ENCODE measurements around the gene SOX10. TPM values are rescaled to one million over a fixed set of nuclear protein-coding genes. Genes with fewer than 3 reads are reported as not detected.

Gene SOX10
- total RNA-seq, 1 experiment from 2014 or later: not detected

GRCh38 chr22:37986371-37986770, 2.0 kb upstream of the SOX10 start:
- Mint-ChIP-seq H3K27me3 (ENCODE audit: insufficient read depth, unreplicated experiment) (no peaks in the 10 kb centered on the region), H3K4me1 (ENCODE audit: low read depth, unreplicated experiment) (no peaks in the 10 kb centered on the region), H3K4me3 (ENCODE audit: unreplicated experiment) (no peak overlapping the region), H3K9me3 (ENCODE audit: unreplicated experiment) (no peaks in the 10 kb centered on the region), H3K27ac (ENCODE audit: unreplicated experiment) (no peak overlapping the region), H3K36me3 (ENCODE audit: insufficient read depth, unreplicated experiment) (peaks cover 4% of the 10 kb centered on the region)
- BruUV-seq (replicated peaks): no TSS peak
- TF ChIP-seq, protein P1, sequence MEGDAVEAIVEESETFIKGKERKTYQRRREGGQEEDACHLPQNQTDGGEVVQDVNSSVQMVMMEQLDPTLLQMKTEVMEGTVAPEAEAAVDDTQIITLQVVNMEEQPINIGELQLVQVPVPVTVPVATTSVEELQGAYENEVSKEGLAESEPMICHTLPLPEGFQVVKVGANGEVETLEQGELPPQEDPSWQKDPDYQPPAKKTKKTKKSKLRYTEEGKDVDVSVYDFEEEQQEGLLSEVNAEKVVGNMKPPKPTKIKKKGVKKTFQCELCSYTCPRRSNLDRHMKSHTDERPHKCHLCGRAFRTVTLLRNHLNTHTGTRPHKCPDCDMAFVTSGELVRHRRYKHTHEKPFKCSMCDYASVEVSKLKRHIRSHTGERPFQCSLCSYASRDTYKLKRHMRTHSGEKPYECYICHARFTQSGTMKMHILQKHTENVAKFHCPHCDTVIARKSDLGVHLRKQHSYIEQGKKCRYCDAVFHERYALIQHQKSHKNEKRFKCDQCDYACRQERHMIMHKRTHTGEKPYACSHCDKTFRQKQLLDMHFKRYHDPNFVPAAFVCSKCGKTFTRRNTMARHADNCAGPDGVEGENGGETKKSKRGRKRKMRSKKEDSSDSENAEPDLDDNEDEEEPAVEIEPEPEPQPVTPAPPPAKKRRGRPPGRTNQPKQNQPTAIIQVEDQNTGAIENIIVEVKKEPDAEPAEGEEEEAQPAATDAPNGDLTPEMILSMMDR (IDR thresholded peaks at IDR 0.05; ENCODE audit: insufficient read depth in 1 of 2, low read depth in 1 of 2, low read length in 1 of 2, severe bottlenecking in 1 of 2, unreplicated experiment in 1 of 2): no peak
- Histone ChIP-seq H3K27me3 (replicated peaks; ENCODE audit: control insufficient read depth, insufficient read depth, low read length) (no peaks in the 10 kb centered on the region; the same call in 1 of the 2 replicates), H3K4me3 (ENCODE audit: low read depth, low read length) (no peak overlapping the region), H3K4me1 (no peaks in the 10 kb centered on the region), H3K9me3 (no peaks in the 10 kb centered on the region), H3K36me3 (ENCODE audit: control insufficient read depth, insufficient read depth, low read length) (no peaks in the 10 kb centered on the region)
- no peak for DNase-seq
- POLR2A ChIA-PET: no interaction called here
- CTCF ChIA-PET: no interaction called here
- intact Hi-C loops (cut with micrococcal nuclease; ENCODE audit: unreplicated experiment): no loop called here

- H3K4me1 ChIP-seq: no peaks in the 10 kb centered on the region
- Mint-ChIP-seq H3K27me3 (ENCODE audit: insufficient read depth, unreplicated experiment) (no peaks in the 10 kb centered on the region), H3K36me3 (ENCODE audit: insufficient read depth, unreplicated experiment) (peaks cover 4% of the 10 kb centered on the region), H3K4me1 (ENCODE audit: low read depth, unreplicated experiment) (no peaks in the 10 kb centered on the region), H3K27ac (ENCODE audit: unreplicated experiment) (no peak overlapping the region), H3K4me3 (ENCODE audit: unreplicated experiment) (no peak overlapping the region), H3K9me3 (ENCODE audit: unreplicated experiment) (no peaks in the 10 kb centered on the region)
- no peaks in the 10 kb centered on the region for H3K36me3 ChIP-seq (ENCODE audit: control insufficient read depth, insufficient read depth, low read length)
- TF ChIP-seq, protein P1 (IDR thresholded peaks at IDR 0.05; ENCODE audit: insufficient read depth in 1 of 2, low read depth in 1 of 2, low read length in 1 of 2, severe bottlenecking in 1 of 2, unreplicated experiment in 1 of 2): no peak
- H3K9me3 ChIP-seq: no peaks in the 10 kb centered on the region
- DNase-seq: no peak
- H3K4me3 ChIP-seq (ENCODE audit: low read depth, low read length): no peak overlapping the region
- BruUV-seq (replicated peaks): no TSS peak
- intact Hi-C loops (cut with micrococcal nuclease; ENCODE audit: unreplicated experiment): no loop called here
- ChIA-PET CTCF (no interaction called here), POLR2A (no interaction called here)
- H3K27me3 ChIP-seq (replicated peaks; ENCODE audit: control insufficient read depth, insufficient read depth, low read length): no peaks in the 10 kb centered on the region; the same call in 1 of the 2 replicates
Observed at GRCh38 chr22:37985751-37986281, 1.5 kb upstream of the SOX10 start.

DNA sequence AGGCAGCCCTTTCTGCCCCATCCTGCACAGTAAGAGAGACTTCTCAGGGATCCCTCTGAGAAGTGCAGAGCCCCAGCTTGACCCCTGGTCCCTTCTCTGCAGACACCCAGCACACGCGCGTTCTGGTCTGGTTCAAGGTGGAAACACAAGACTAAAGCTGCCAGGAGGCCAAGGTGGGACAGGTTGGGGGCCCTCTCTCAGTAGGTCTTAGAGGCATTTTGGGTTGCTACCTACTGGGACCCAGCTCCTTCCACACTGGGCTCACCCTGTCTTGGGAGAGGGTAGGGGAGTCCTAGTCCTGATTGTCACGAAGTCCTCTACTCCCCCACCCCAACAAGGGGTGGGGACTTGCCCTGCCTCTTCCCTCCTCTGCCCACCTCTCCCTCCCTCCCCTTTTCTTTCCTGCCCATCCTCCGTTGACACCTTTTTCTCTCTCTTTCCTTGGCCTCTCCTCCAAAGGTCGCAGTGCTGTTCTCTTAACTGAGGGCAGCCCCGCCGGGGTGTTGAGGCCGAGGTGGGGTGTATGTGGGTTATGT, 763 bp upstream of the SOX10 start:
- Histone ChIP-seq H3K4me3 (ENCODE audit: low read depth, low read length) (no peak overlapping the region), H3K4me1 (no peaks in the 10 kb centered on the region), H3K9me3 (no peaks in the 10 kb centered on the region), H3K36me3 (ENCODE audit: control insufficient read depth, insufficient read depth, low read length) (no peaks in the 10 kb centered on the region), H3K27me3 (replicated peaks; ENCODE audit: control insufficient read depth, insufficient read depth, low read length) (no peaks in the 10 kb centered on the region; the same call in 1 of the 2 replicates)
- Mint-ChIP-seq H3K4me3 (ENCODE audit: unreplicated experiment) (no peak overlapping the region), H3K27ac (ENCODE audit: unreplicated experiment) (no peak overlapping the region), H3K4me1 (ENCODE audit: low read depth, unreplicated experiment) (no peaks in the 10 kb centered on the region), H3K27me3 (ENCODE audit: insufficient read depth, unreplicated experiment) (no peaks in the 10 kb centered on the region), H3K9me3 (ENCODE audit: unreplicated experiment) (no peaks in the 10 kb centered on the region), H3K36me3 (ENCODE audit: insufficient read depth, unreplicated experiment) (peaks cover 4% of the 10 kb centered on the region)
- DNase-seq: no peak
- ChIA-PET CTCF (no interaction called here), POLR2A (no interaction called here)
- intact Hi-C loops (cut with micrococcal nuclease; ENCODE audit: unreplicated experiment): no loop called here
- TF ChIP-seq, protein P1 (IDR thresholded peaks at IDR 0.05; ENCODE audit: insufficient read depth in 1 of 2, low read depth in 1 of 2, low read length in 1 of 2, severe bottlenecking in 1 of 2, unreplicated experiment in 1 of 2): no peak
- no TSS peak for BruUV-seq (replicated peaks)

Data from Caco-2 (cell line).